ENCODE results near the gene NOTUM. TPM values are rescaled to one million over a fixed set of nuclear protein-coding genes. Genes with fewer than 3 reads are reported as not detected.
A peak's percentile ranks its signal among the peaks of the same experiment; 100 is the strongest.

Gene NOTUM
- total and polyA plus RNA-seq, 4 donors: 0.60 to 1.0 TPM; not detected in 2

- Histone ChIP-seq H3K36me3 (ENCODE audit: control insufficient read depth in 1 of 2, insufficient read depth in 2 of 2, low read length in 1 of 2) (no peaks in the 10 kb centered on the region), H3K27me3 (ENCODE audit: control insufficient read depth in 1 of 2, insufficient read depth in 2 of 2, low read length in 1 of 2) (no peaks in the 10 kb centered on the region), H3K4me3 (ENCODE audit: low read length in 2 of 2) (peak within 1 kb of the TSS; percentile 56 to 72), H3K27ac (ENCODE audit: low read depth in 1 of 2, low read length in 2 of 2) (no peak within 1 kb of the TSS), H3K9me3 (ENCODE audit: control insufficient read depth, low read length) (no peaks in the 10 kb centered on the region), H3K4me1 (ENCODE audit: control insufficient read depth in 1 of 2, insufficient read depth in 2 of 2, low read length in 2 of 2) (no peaks in the 10 kb centered on the region)
- 1 to 2% methylated on average over 51 to 84 of the region's 84 CpGs for WGBS, 2 donors
- peak; percentile 88 for ATAC-seq (ENCODE audit: low FRiP score)
- intact Hi-C loops (cut with DNase I): no loop called here
- DNase-seq: peak; percentile 93 to 96
Observed at GRCh38 chr17:81911277-81911961, 49.6 kb downstream of the NOTUM start, which contains the start of gene PCYT2. PCYT2 (minus strand) TSS chr17:81911399; CDS start chr17:81911355, 44 bp downstream.

DNA sequence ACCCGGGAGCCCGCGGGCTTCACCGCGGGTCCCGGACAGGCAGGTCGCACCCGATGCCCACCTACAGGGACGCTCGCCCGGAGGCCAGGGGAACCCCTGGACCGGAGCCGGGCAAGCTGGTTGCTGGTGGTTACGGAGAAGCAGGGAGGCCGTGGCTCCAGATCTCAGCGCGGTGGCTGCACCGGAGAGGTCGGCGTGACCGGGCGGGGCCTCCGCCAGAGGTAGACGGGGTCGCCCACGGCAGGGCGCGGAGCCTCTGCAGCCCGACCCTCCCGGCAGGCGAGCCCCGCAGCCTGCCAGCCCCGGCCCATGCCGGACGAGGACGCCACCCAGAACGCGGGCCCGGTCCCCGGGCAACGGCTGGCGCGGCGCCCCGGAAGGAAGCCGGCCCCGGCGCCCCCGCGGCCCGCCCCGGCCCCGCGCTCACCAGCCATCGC, 50.1 kb downstream of the NOTUM start:
- Histone ChIP-seq H3K27ac (ENCODE audit: low read depth in 1 of 2, low read length in 2 of 2) (no peak overlapping the region), H3K27me3 (ENCODE audit: control insufficient read depth in 1 of 2, insufficient read depth in 2 of 2, low read length in 1 of 2) (no peaks in the 10 kb centered on the region), H3K4me3 (ENCODE audit: low read length in 2 of 2) (peak overlapping the region; percentile 56 to 72), H3K4me1 (ENCODE audit: control insufficient read depth in 1 of 2, insufficient read depth in 2 of 2, low read length in 2 of 2) (no peaks in the 10 kb centered on the region), H3K9me3 (ENCODE audit: control insufficient read depth, low read length) (no peaks in the 10 kb centered on the region), H3K36me3 (ENCODE audit: control insufficient read depth in 1 of 2, insufficient read depth in 2 of 2, low read length in 1 of 2) (no peaks in the 10 kb centered on the region)
- 1% methylated on average over 46 to 55 of the region's 55 CpGs for WGBS, 2 donors
- ATAC-seq (ENCODE audit: low FRiP score) (no peak), DNase-seq (no peak)
- intact Hi-C loops (cut with DNase I): no loop called here

GRCh38 chr17:81909966-81910839, 50.8 kb downstream of the NOTUM start:
- H3K36me3 ChIP-seq (ENCODE audit: control insufficient read depth in 1 of 2, insufficient read depth in 2 of 2, low read length in 1 of 2): no peaks in the 10 kb centered on the region
- no peaks in the 10 kb centered on the region for H3K27me3 ChIP-seq (ENCODE audit: control insufficient read depth in 1 of 2, insufficient read depth in 2 of 2, low read length in 1 of 2)
- H3K27ac ChIP-seq (ENCODE audit: low read depth in 1 of 2, low read length in 2 of 2): no peak overlapping the region
- WGBS, 2 donors: 46 to 47% methylated on average over 23 of the region's 23 CpGs
- H3K9me3 ChIP-seq (ENCODE audit: control insufficient read depth, low read length): no peaks in the 10 kb centered on the region
- peak overlapping the region; percentile 56 to 72 for H3K4me3 ChIP-seq (ENCODE audit: low read length in 2 of 2)
- H3K4me1 ChIP-seq (ENCODE audit: control insufficient read depth in 1 of 2, insufficient read depth in 2 of 2, low read length in 2 of 2): no peaks in the 10 kb centered on the region
- no peak for DNase-seq
- intact Hi-C loops (cut with DNase I): no loop called here
- ATAC-seq (ENCODE audit: low FRiP score): no peak

DNA sequence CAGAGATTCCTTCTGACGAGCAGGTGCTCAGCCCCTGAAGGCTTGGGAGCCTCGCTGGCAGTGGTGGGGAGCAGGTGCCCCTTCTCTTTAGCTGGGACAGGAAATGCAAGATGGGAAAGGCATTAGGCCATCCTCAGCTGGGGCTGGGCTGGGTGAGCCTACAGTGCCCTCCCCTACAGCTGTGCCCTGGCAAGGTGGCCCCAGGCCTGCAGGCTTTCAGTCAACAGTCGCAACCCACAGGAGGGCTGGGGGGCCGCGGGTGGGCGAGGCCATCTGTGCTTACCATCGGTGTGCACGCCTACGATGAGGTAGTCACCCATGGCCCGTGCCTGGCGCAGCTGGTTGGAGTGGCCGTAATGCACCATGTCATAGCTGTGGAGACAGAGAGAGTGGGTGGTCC, 51.8 kb downstream of the NOTUM start:
- no peaks in the 10 kb centered on the region for H3K27me3 ChIP-seq (ENCODE audit: control insufficient read depth in 1 of 2, insufficient read depth in 2 of 2, low read length in 1 of 2)
- H3K9me3 ChIP-seq (ENCODE audit: control insufficient read depth, low read length): no peaks in the 10 kb centered on the region
- H3K27ac ChIP-seq (ENCODE audit: low read depth in 1 of 2, low read length in 2 of 2): no peak overlapping the region
- no peak overlapping the region for H3K4me3 ChIP-seq (ENCODE audit: low read length in 2 of 2)
- ATAC-seq (ENCODE audit: low FRiP score) (no peak), DNase-seq (no peak)
- intact Hi-C loops (cut with DNase I): no loop called here
- no peaks in the 10 kb centered on the region for H3K4me1 ChIP-seq (ENCODE audit: control insufficient read depth in 1 of 2, insufficient read depth in 2 of 2, low read length in 2 of 2)
- H3K36me3 ChIP-seq (ENCODE audit: control insufficient read depth in 1 of 2, insufficient read depth in 2 of 2, low read length in 1 of 2): no peaks in the 10 kb centered on the region
- WGBS, 2 donors: 95 to 98% methylated on average over 12 of the region's 12 CpGs

- ATAC-seq (ENCODE audit: low FRiP score): no peak
Observed at GRCh38 chr17:81908793-81909192, 52.2 kb downstream of the NOTUM start.

DNA sequence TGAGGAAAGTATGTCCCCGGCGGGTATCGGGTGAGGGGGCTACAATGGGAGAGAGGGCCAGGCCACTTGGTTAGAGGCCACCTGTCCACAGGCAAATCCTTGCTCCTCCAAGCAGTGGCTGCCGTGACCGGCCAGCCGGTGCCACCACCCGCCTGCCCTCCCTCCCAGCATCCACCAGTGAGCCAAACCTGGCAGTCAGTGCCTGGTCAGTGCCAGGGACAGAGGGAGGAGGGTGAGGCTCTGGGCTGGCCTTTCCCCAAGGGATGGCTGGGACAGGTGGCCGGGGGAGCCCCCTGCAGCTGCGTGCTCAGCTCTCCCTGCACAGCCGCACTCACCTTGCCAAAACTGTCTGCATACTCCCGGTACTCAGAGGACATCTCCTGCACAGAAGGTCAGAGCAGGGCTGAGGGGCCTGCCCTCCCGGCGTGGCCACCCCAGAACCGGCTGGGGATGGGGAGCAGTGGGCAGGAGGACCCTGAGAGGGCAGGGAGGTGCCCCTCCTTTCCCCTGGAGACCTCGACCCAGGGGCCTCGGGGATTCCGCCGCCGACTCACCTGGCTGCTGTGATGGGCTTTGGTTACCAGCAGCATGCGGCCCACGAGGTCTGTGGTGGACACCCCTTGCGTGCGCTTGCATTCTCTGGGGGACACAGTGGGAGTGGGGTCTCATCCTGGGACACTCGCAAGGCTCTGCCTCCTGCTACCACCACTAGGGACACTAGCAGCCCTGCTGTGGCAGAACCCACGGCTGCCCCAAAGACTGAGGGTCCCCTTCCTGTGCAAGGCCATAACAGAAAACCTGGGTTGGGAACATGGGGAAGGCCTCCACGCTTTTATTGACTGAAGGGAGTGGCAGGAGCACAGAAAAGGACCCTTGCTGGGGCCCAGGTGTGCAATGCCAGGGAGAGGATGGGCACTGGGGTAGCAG, 53.5 kb downstream of the NOTUM start:
- Histone ChIP-seq H3K4me3 (ENCODE audit: low read length in 2 of 2) (no peak overlapping the region), H3K27ac (ENCODE audit: low read depth in 1 of 2, low read length in 2 of 2) (no peak overlapping the region), H3K4me1 (ENCODE audit: control insufficient read depth in 1 of 2, insufficient read depth in 2 of 2, low read length in 2 of 2) (no peaks in the 10 kb centered on the region), H3K36me3 (ENCODE audit: control insufficient read depth in 1 of 2, insufficient read depth in 2 of 2, low read length in 1 of 2) (no peaks in the 10 kb centered on the region), H3K9me3 (ENCODE audit: control insufficient read depth, low read length) (no peaks in the 10 kb centered on the region), H3K27me3 (ENCODE audit: control insufficient read depth in 1 of 2, insufficient read depth in 2 of 2, low read length in 1 of 2) (no peaks in the 10 kb centered on the region)
- 91 to 92% methylated on average over 26 of the region's 26 CpGs for whole genome bisulfite sequencing, 2 donors
- intact Hi-C loops (cut with DNase I): no loop called here
- DNase-seq: no peak
- no peak for ATAC-seq (ENCODE audit: low FRiP score)

More at GRCh38 chr17:81908793-81909192, 52.2 kb downstream of the NOTUM start:
- Histone ChIP-seq H3K9me3 (ENCODE audit: control insufficient read depth, low read length) (no peaks in the 10 kb centered on the region), H3K27ac (ENCODE audit: low read depth in 1 of 2, low read length in 2 of 2) (no peak overlapping the region), H3K27me3 (ENCODE audit: control insufficient read depth in 1 of 2, insufficient read depth in 2 of 2, low read length in 1 of 2) (no peaks in the 10 kb centered on the region), H3K4me1 (ENCODE audit: control insufficient read depth in 1 of 2, insufficient read depth in 2 of 2, low read length in 2 of 2) (no peaks in the 10 kb centered on the region), H3K4me3 (ENCODE audit: low read length in 2 of 2) (no peak overlapping the region), H3K36me3 (ENCODE audit: control insufficient read depth in 1 of 2, insufficient read depth in 2 of 2, low read length in 1 of 2) (no peaks in the 10 kb centered on the region)
- intact Hi-C loops (cut with DNase I): no loop called here
- DNase-seq: no peak
- 95 to 96% methylated on average over 10 to 11 of the region's 11 CpGs for WGBS, 2 donors

DNA sequence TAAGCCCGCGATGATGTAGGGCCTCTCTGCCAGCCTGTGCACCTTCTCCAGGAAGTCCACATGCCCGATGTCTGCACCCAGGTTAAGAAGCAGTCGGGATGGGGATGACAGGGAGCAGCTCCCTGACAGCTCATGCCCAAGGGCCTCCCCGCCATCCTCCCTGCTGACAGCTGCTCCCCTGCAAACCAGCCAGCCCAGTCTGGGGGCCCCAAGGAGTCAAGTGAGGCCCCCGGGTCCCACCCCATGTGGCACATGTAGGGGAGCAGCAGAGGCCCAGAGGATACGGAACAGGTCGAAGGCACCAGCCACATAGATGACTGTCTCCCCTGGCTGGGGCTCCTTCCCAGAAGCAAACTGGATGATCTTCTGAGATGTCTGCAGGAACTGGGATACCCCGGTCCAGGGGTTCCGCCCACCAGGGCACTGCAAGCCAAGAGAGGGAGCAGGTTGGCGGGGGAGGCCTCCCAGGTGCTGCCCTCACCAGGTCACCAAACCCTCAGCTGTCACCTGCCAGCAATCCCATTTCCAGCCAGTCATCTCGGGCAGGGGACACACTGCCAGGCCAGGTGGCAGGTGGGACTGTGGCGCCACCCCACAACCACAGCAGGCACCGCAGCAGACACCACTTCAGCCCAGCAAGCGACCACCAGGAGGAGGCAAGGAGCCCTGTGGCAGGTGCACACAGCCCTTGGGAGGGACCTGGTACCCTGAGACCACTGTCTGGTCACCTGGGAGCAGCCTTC, 54.3 kb downstream of the NOTUM start:
- H3K36me3 ChIP-seq (ENCODE audit: control insufficient read depth in 1 of 2, insufficient read depth in 2 of 2, low read length in 1 of 2): no peaks in the 10 kb centered on the region
- no peak overlapping the region for H3K4me3 ChIP-seq (ENCODE audit: low read length in 2 of 2)
- ATAC-seq (ENCODE audit: low FRiP score) (no peak), DNase-seq (no peak)
- whole genome bisulfite sequencing, 2 donors: 93% methylated on average over 15 of the region's 15 CpGs
- no peaks in the 10 kb centered on the region for H3K27me3 ChIP-seq (ENCODE audit: control insufficient read depth in 1 of 2, insufficient read depth in 2 of 2, low read length in 1 of 2)
- H3K4me1 ChIP-seq (ENCODE audit: control insufficient read depth in 1 of 2, insufficient read depth in 2 of 2, low read length in 2 of 2): no peaks in the 10 kb centered on the region
- intact Hi-C loops (cut with DNase I): no loop called here
- no peaks in the 10 kb centered on the region for H3K9me3 ChIP-seq (ENCODE audit: control insufficient read depth, low read length)
- no peak overlapping the region for H3K27ac ChIP-seq (ENCODE audit: low read depth in 1 of 2, low read length in 2 of 2)

GRCh38 chr17:81905993-81906392, 55.0 kb downstream of the NOTUM start:
- DNase-seq: no peak
- no peak for ATAC-seq (ENCODE audit: low FRiP score)
- H3K9me3 ChIP-seq (ENCODE audit: control insufficient read depth, low read length): no peaks in the 10 kb centered on the region
- WGBS, 2 donors: 94 to 95% methylated on average over 10 of the region's 10 CpGs
- H3K36me3 ChIP-seq (ENCODE audit: control insufficient read depth in 1 of 2, insufficient read depth in 2 of 2, low read length in 1 of 2): no peaks in the 10 kb centered on the region
- no peaks in the 10 kb centered on the region for H3K27me3 ChIP-seq (ENCODE audit: control insufficient read depth in 1 of 2, insufficient read depth in 2 of 2, low read length in 1 of 2)
- intact Hi-C loops (cut with DNase I): no loop called here
- no peak overlapping the region for H3K4me3 ChIP-seq (ENCODE audit: low read length in 2 of 2)
- H3K4me1 ChIP-seq (ENCODE audit: control insufficient read depth in 1 of 2, insufficient read depth in 2 of 2, low read length in 2 of 2): no peaks in the 10 kb centered on the region
- H3K27ac ChIP-seq (ENCODE audit: low read depth in 1 of 2, low read length in 2 of 2): no peak overlapping the region

Measured in aorta (tissue), 5 donors.